DMS79 treated with DMSO at 0.1 percent for 48 hours (cell line): ENCODE measurements around the gene SHANK3.

Experiments used
- DNase-seq: peaks from one replicate; lab custom pipeline; 2025; lab: John Stamatoyannopoulos, UW

Gene SHANK3

GRCh38 chr22:50713571-50714056, 41.0 kb downstream of the SHANK3 start:
- no peak for DNase-seq

- DNase-seq, result no peak
Observed at GRCh38 chr22:50714150-50714549, 41.5 kb downstream of the SHANK3 start.

GRCh38 chr22:50714631-50715179, 42.1 kb downstream of the SHANK3 start:
- no peak for DNase-seq

GRCh38 chr22:50715250-50715649, 42.6 kb downstream of the SHANK3 start:
- no peak for DNase-seq

- no peak for DNase-seq
Observed at GRCh38 chr22:50715776-50716175, 43.2 kb downstream of the SHANK3 start.

GRCh38 chr22:50716290-50717024, 43.8 kb downstream of the SHANK3 start:
- no peak for DNase-seq

- no peak for DNase-seq
Observed at GRCh38 chr22:50717709-50718351, 45.2 kb downstream of the SHANK3 start.

GRCh38 chr22:50718352-50718709, 45.7 kb downstream of the SHANK3 start:
- no peak for DNase-seq

- no peak for DNase-seq
Observed at GRCh38 chr22:50719814-50720300, 47.2 kb downstream of the SHANK3 start.

GRCh38 chr22:50720301-50721256, 48.0 kb downstream of the SHANK3 start:
- no peak for DNase-seq

- no peak for DNase-seq
Observed at GRCh38 chr22:50721257-50721844, 48.7 kb downstream of the SHANK3 start.

GRCh38 chr22:50722048-50722701, 49.6 kb downstream of the SHANK3 start:
- DNase-seq, result no peak
